Colonic mucosa (tissue), 4 donors: Measurements from ENCODE around the gene ARL4D. TPM values are rescaled to one million over a fixed set of nuclear protein-coding genes. Genes with fewer than 3 reads are reported as not detected.

Experiments used
- DNase-seq: peaks from one replicate; pipeline ENCODE4 v3.0.0-alpha.2; 2020
- H3K27ac ChIP-seq: fragments of 200-600 bp; one replicate; pipeline ENCODE4 v1.8.0; 2021
- H3K27me3 ChIP-seq: fragments of 200-600 bp; one replicate; pipeline ENCODE4 v1.8.0; 2021
- H3K36me3 ChIP-seq: fragments of 200-600 bp; one replicate; pipeline ENCODE4 v1.8.0; 2021
- H3K4me1 ChIP-seq: fragments of 200-600 bp; one replicate; pipeline ENCODE4 v1.8.0; 2021; ENCODE audit warnings: mild to moderate bottlenecking
- H3K4me3 ChIP-seq: fragments of 200-600 bp; one replicate; pipeline ENCODE4 v1.8.0; 2021
- H3K9ac ChIP-seq, 2 donors: one replicate each; pipeline ENCODE4 v1.7.0; 2013; ENCODE audit warnings: control low read depth in 2 of 2, low read depth in 2 of 2, low read length in 2 of 2
- H3K9me3 ChIP-seq: fragments of 200-600 bp; one replicate; pipeline ENCODE4 v1.8.0; 2021
- CTCF ChIP-seq: fragments of 200-600 bp; IDR thresholded peaks from one replicate; pipeline ENCODE4 v1.8.0; 2022; ENCODE audit warnings: antibody characterized with exemption, mild to moderate bottlenecking
- intact Hi-C: fragments of 100-400 bp; cut with DNase I; formaldehyde crosslinking; loops from one replicate; pipeline ENCODE4 v1.14.1; 2022
- total RNA-seq, 2 donors: library from RNA; stranded (reverse); fragmentation: NEBNext Ultra II Directional in 1 of 2; extraction: Animal tissue kit (Norgen Biotek cat#: 25700) in 1 of 2; gene quantifications; one replicate each; pipeline ENCODE4 v1.2.1, GENCODE V29; 2021
- donor health status: healthy.
- donor health status: DM: no; HTN: no; CAD: no.
- donor health status: DM: no; HTN: no; CAD: no.

ARL4D gene
- total RNA-seq, 2 donors from 2014 or later, result 2.0 to 5.7 TPM

GRCh38 chr17:43384476-43384862 is 14.3 kb upstream of the ARL4D start:
- H3K36me3 ChIP-seq, result no peaks in the 10 kb centered on the region
- H3K9ac ChIP-seq, result peak overlapping the region in 1 of 2 donors; percentile 9
- no peak overlapping the region for H3K4me3 ChIP-seq
- H3K27me3 ChIP-seq, result no peaks in the 10 kb centered on the region
- no peak overlapping the region for H3K27ac ChIP-seq
- intact Hi-C loops, result no loop called here
- no peak for TF ChIP-seq CTCF
- peaks cover 7% of the 10 kb centered on the region for H3K9me3 ChIP-seq
- peak; percentile 49 for DNase-seq
- no peaks in the 10 kb centered on the region for H3K4me1 ChIP-seq

DNA sequence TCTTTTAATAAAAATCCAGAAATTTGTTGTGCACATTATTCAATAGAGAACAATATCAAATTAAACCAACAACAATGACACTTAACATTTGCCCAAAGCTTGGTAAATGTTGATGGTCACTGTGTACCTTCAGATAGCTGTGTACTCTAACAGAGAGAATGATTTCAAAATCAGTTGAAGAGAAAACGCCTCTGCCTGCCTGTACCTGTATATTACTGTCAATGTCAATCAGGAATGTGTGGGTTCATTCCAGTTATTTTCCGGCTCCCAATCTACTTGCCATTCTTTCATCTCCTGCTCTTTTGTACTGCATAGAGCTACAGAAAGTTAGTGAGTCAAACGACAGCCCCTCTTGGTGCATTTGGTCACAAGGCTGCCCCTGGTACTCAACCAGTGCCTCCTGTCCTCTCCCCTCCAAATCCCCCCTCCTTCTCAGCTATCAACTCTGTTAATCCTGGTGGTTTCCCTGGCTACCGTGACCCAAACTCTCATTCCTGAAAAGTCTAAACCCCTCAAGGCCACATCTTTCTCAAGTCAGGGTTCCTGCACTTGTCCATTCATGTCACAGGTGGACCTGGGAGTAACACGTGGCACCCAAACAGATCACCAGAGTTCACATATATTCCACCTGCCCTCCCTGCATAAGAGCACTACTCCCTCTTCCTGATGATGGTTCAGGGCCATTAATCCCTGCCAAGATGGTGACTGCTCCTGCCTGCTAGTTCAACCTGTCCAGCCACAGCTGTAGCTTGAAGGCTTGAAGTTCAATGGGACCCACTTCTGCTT is 13.6 kb upstream of the ARL4D start:
- Histone ChIP-seq H3K9ac (no peak overlapping the region), H3K4me3 (no peak overlapping the region), H3K4me1 (no peaks in the 10 kb centered on the region), H3K36me3 (no peaks in the 10 kb centered on the region), H3K27ac (no peak overlapping the region), H3K9me3 (peaks cover 1% of the 10 kb centered on the region), H3K27me3 (no peaks in the 10 kb centered on the region)
- no peak for TF ChIP-seq CTCF
- no peak for DNase-seq
- intact Hi-C loops, result no loop called here

DNA sequence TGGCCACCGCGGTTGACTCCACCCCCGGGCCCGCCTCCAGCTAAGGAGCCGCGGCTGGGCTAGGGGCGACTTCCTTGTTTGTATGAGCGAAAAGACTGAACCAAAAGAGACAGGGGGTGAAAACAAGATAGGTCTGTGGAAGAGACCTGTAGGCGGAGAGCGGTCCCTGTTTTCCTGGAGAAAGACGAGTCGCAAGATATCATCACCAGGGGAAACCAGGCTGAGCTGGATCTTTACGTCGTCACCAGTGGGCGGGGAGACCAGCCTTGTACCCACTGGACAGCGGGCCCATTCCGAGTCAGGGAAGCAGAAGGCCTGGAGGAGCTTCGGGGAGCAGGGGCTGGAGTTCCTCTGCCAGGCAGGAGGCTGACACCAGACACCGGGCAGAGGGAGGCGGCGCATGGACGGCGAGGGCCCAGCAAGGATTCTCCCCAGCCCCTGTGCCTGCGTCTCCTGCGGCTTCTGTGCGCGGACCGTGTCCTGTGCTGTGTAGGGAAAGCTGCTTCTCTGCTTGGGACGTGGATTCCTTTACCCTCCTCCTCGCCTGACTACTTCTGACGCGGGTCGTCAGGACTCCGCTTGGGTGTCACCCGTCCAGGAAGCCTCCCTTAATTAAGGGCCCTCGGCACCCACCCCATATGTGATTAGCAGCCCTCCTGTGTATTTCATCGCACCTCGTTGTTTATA is 10.3 kb upstream of the ARL4D start:
- intact Hi-C loops, result loop anchor here (2.0 kb wide), 1 partner anchor 20 kb away; no protein-coding TSS in a partner anchor
- DNase-seq, result peak; percentile 96
- Histone ChIP-seq H3K4me3 (peak overlapping the region; percentile 69), H3K9ac (peak overlapping the region; percentile 96 to 99), H3K27ac (peak overlapping the region; percentile 99), H3K27me3 (no peaks in the 10 kb centered on the region), H3K36me3 (no peaks in the 10 kb centered on the region), H3K4me1 (no peaks in the 10 kb centered on the region), H3K9me3 (no peaks in the 10 kb centered on the region)
- TF ChIP-seq CTCF, result no peak

DNA sequence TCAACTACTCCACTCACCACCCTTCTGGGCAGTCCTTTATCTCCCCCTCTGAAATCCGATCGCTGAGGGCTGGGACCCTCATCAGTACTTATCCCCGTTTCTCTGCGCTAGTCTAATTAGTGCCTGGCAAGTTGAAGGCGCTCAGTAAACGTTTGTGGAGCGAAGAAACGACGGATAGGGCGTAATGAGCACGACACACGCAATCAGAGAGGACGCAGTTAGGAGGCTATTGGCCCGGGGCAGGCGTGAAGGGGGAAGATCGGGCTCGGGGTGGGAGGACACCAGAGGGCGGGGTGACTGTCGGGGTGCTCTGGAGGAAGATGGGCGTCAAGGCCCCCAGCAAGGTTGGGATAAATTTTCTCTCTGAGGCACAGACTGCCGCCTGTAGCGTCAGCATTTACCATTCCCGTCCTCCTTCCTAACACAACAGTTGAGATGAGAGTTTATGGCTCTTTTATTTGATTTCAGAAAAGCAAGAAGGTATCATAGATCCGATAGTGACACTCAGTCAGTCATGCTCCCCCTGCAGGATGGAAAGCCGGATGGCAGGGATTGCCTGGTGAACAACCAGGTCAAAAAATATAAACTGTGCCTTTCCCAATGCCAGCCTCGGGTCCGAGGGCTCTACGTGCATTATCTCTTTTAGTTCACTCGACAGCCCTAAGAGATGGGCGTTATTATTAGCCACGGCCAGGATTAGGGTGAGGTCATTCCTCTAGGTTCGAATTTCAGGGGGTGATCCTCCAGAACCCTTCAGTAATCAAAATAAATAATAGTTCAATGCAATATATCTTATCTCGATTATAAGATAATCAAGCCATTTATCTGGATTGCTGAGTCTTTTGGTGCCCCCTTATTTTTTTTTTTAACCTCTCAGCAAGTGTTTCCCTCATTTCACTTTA is 9.5 kb upstream of the ARL4D start:
- no peaks in the 10 kb centered on the region for H3K27me3 ChIP-seq
- no peaks in the 10 kb centered on the region for H3K9me3 ChIP-seq
- DNase-seq, result peak; percentile 90
- intact Hi-C loops, result loop anchor here (2.0 kb wide), 1 partner anchor 20 kb away; no protein-coding TSS in a partner anchor
- peak overlapping the region; percentile 96 to 99 for H3K9ac ChIP-seq
- no peaks in the 10 kb centered on the region for H3K36me3 ChIP-seq
- H3K4me1 ChIP-seq, result no peaks in the 10 kb centered on the region
- H3K27ac ChIP-seq, result peak overlapping the region; percentile 99
- H3K4me3 ChIP-seq, result peak overlapping the region; percentile 69
- TF ChIP-seq CTCF, result peak; percentile 85

DNA sequence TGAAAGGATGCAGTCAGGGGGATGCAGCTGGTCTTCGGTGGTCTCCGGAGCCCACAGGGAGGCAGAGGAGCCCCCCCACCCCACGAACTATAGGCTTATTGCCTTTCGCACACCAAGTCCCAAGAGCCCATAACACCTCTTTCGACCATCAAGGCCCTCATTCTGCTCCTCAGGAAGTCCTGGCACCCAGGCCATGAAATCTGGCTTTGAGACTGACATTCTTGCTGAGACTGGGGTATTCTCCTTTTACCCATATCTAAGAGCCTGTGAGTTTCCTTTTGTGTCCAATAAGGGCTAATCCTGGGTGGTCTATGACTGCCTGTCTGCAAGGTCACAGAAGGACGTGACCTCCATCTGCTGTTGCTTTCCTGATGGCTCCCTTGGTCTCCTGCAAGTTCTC is 6.4 kb upstream of the ARL4D start:
- Histone ChIP-seq H3K27me3 (no peaks in the 10 kb centered on the region), H3K9me3 (no peaks in the 10 kb centered on the region), H3K4me3 (no peak overlapping the region), H3K36me3 (no peaks in the 10 kb centered on the region), H3K9ac (no peak overlapping the region), H3K27ac (no peak overlapping the region), H3K4me1 (no peaks in the 10 kb centered on the region)
- intact Hi-C loops, result no loop called here
- no peak for TF ChIP-seq CTCF
- DNase-seq, result no peak
